ENCODE measurements around the gene SLC35F4. TPM values are rescaled to one million over a fixed set of nuclear protein-coding genes. Genes with fewer than 3 reads are reported as not detected.

The SLC35F4 gene
- total and polyA plus RNA-seq, 12 donors = not detected

GRCh38 chr14:57736391-57736790 is 129.5 kb downstream of the SLC35F4 start:
- ATAC-seq (no peak), DNase-seq (no peak)
- Histone ChIP-seq H3K36me3 (no peaks in the 10 kb centered on the region), H3K27me3 (peaks cover 0 to 9% (median 0%) of the 10 kb centered on the region in 7 donors), H3K4me1 (no peaks in the 10 kb centered on the region), H3K27ac (no peak overlapping the region), H3K9me3 (peaks cover 0 to 5% (median 0%) of the 10 kb centered on the region in 11 donors), H3K4me3 (no peak overlapping the region)
- intact Hi-C loops (cut with DNase I) = no loop called here
- WGBS, 2 donors = 89% methylated on average over 4 of the region's 4 CpGs
- no peak for TF ChIP-seq CTCF (IDR thresholded peaks at IDR 0.05)

- ATAC-seq = no peak
- H3K4me1 ChIP-seq = no peaks in the 10 kb centered on the region
- TF ChIP-seq CTCF (IDR thresholded peaks at IDR 0.05) = no peak
- no peak overlapping the region for H3K27ac ChIP-seq
- peaks cover 0 to 5% (median 0%) of the 10 kb centered on the region in 11 donors for H3K9me3 ChIP-seq
- intact Hi-C loops (cut with DNase I) = no loop called here
- DNase-seq = no peak
- no peak overlapping the region for H3K4me3 ChIP-seq
- H3K36me3 ChIP-seq = no peaks in the 10 kb centered on the region
- 77% methylated on average over 1 of the region's 1 CpG for WGBS, 2 donors
- peaks cover 0 to 3% (median 0%) of the 10 kb centered on the region in 7 donors for H3K27me3 ChIP-seq
These were observed 130.6 kb downstream of the SLC35F4 start for GRCh38 chr14:57735276-57735675.

- no peaks in the 10 kb centered on the region for H3K4me1 ChIP-seq
- no peak for DNase-seq
- WGBS, 2 donors = 26 to 55% methylated on average over 3 of the region's 3 CpGs
- peaks cover 0 to 5% (median 0%) of the 10 kb centered on the region in 7 donors for H3K27me3 ChIP-seq
- H3K27ac ChIP-seq = no peak overlapping the region
- H3K9me3 ChIP-seq = peaks cover 0 to 5% (median 0%) of the 10 kb centered on the region in 11 donors
- no peaks in the 10 kb centered on the region for H3K36me3 ChIP-seq
- no peak for TF ChIP-seq CTCF (IDR thresholded peaks at IDR 0.05)
- ATAC-seq = no peak
- intact Hi-C loops (cut with DNase I) = no loop called here
- no peak overlapping the region for H3K4me3 ChIP-seq
These were observed 133.2 kb downstream of the SLC35F4 start for GRCh38 chr14:57732463-57733285.

- no peaks in the 10 kb centered on the region for H3K4me1 ChIP-seq
- intact Hi-C loops (cut with DNase I) = no loop called here
These were observed 136.4 kb downstream of the SLC35F4 start for GRCh38 chr14:57729208-57730187.

More at GRCh38 chr14:57729208-57730187, 136.4 kb downstream of the SLC35F4 start:
- no peak overlapping the region for H3K27ac ChIP-seq
- H3K4me3 ChIP-seq = no peak overlapping the region
- no peak for DNase-seq
- no peak for ATAC-seq
- TF ChIP-seq CTCF (IDR thresholded peaks at IDR 0.05) = no peak
- H3K36me3 ChIP-seq = no peaks in the 10 kb centered on the region
- WGBS, 2 donors = 54% methylated on average over 5 of the region's 5 CpGs
- peaks cover 0 to 5% (median 0%) of the 10 kb centered on the region in 11 donors for H3K9me3 ChIP-seq
- peaks cover 0 to 5% (median 0%) of the 10 kb centered on the region in 7 donors for H3K27me3 ChIP-seq

Data from heart right ventricle (tissue), 16 donors.